H1 (cell line): ENCODE results near the gene PSPH. TPM values are rescaled to one million over a fixed set of nuclear protein-coding genes. Genes with fewer than 3 reads are reported as not detected.

ENCODE experiments used
- CEBPB ChIP-seq: IDR thresholded peaks from 2 replicates; pipeline ENCODE4 v1.6.1; 2012; ENCODE audit warnings: low read depth, low read length
- CHD7 ChIP-seq: fragments of 300-600 bp; sonication (generic); IDR thresholded peaks from 2 replicates; pipeline ENCODE4 v1.7.1; 2012; ENCODE audit warnings: low read length, moderate library complexity, mild to moderate bottlenecking, inconsistent platforms; ENCODE audit not compliant: insufficient replicate concordance
- CTCF ChIP-seq, 3 experiments: IDR thresholded peaks; 1 replicate in 2 of 3; 2 replicates in 1 of 3; pipeline versions ENCODE4 v1.5.1 to v1.6.1; 2011; ENCODE audit warnings: low read length in 3 of 3, mild to moderate bottlenecking in 3 of 3, inconsistent platforms in 2 of 3, low read depth in 1 of 3, moderate library complexity in 1 of 3; ENCODE audit not compliant: insufficient read depth in 1 of 3; ENCODE audit errors: control extremely low read depth in 1 of 3
- POLR2AphosphoS5 ChIP-seq: IDR thresholded peaks from 2 replicates; pipeline ENCODE4 v1.6.1; 2011; ENCODE audit warnings: low read depth, low read length
- RAD21 ChIP-seq, 2 experiments: IDR thresholded peaks in 1 of 2; conservative IDR thresholded peaks in 1 of 2; 2 replicates each; pipeline ENCODE4 v1.6.1; 2011; ENCODE audit warnings: low read depth in 2 of 2, low read length in 2 of 2, improper control_type of control experiment in 1 of 2, inconsistent platforms in 1 of 2, mild to moderate bottlenecking in 1 of 2, moderate library complexity in 1 of 2
- TAF1 ChIP-seq: IDR thresholded peaks from 2 replicates; pipeline ENCODE4 v1.6.1; 2011; ENCODE audit warnings: mild to moderate bottlenecking, low read depth, low read length
- USF2 ChIP-seq: IDR thresholded peaks from 2 replicates; pipeline ENCODE4 v1.6.1; 2011; ENCODE audit warnings: low read length, improper control_type of control experiment
- polyA plus RNA-seq, 7 experiments: library from polyadenylated mRNA; depleted of rRNA in 3 of 7; stranded (reverse) in 5 of 7; unstranded in 2 of 7; fragments of >200 nt in 5 of 7; fragments of 200-250 nt in 2 of 7; gene quantifications; 1 replicate in 5 of 7; 2 replicates in 1 of 7; 4 replicates in 1 of 7; pipeline versions ENCODE4 v1.2.1 to v1.2.3, GENCODE V29; 2011 to 2013; ENCODE audit warnings: missing spikeins in 2 of 7, mixed read lengths in 2 of 7
- total RNA-seq: library from RNA; stranded (reverse); fragmentation: NEBNext Ultra II Directional; extraction: Animal tissue kit (Norgen Biotek cat#: 25700); gene quantifications from 2 replicates; pipeline ENCODE4 v1.2.1, GENCODE V29; 2021

The PSPH gene
- total and polyA plus RNA-seq, 2 of the 8 experiments (the other 6 are each of a cell fraction or from before 2014, with no cell fraction given), result 31.0 to 64.8 TPM

GRCh38 chr7:56074371-56074791 is 23.1 kb upstream of the PSPH start (continued):
- TF ChIP-seq CHD7, result no peak
- no peak for TF ChIP-seq CEBPB
- peak; percentile 70 to 86 (median 81) for TF ChIP-seq CTCF (IDR thresholded peaks at IDR 0.05; ENCODE audit: control extremely low read depth in 1 of 3, insufficient read depth in 1 of 3, low read depth in 1 of 3, low read length in 3 of 3)
- no peak; the same call in 1 of the 2 replicates for TF ChIP-seq POLR2AphosphoS5
- peak; percentile 87 to 91 for TF ChIP-seq RAD21 (IDR thresholded peaks at IDR 0.05 in 1 of 2, conservative IDR thresholded peaks at IDR 0.05 in 1 of 2; ENCODE audit: low read depth in 2 of 2, low read length in 2 of 2)
- TF ChIP-seq USF2, result no peak
- 0 out of 2 replicates have a peak, but pooled peaks have one; percentile 28 for TF ChIP-seq TAF1
